ENCODE data around the gene VDAC1. TPM values are rescaled to one million over a fixed set of nuclear protein-coding genes. Genes with fewer than 3 reads are reported as not detected.

The VDAC1 gene
- total RNA-seq, 2 donors from 2014 or later: 202 to 226 TPM

DNA sequence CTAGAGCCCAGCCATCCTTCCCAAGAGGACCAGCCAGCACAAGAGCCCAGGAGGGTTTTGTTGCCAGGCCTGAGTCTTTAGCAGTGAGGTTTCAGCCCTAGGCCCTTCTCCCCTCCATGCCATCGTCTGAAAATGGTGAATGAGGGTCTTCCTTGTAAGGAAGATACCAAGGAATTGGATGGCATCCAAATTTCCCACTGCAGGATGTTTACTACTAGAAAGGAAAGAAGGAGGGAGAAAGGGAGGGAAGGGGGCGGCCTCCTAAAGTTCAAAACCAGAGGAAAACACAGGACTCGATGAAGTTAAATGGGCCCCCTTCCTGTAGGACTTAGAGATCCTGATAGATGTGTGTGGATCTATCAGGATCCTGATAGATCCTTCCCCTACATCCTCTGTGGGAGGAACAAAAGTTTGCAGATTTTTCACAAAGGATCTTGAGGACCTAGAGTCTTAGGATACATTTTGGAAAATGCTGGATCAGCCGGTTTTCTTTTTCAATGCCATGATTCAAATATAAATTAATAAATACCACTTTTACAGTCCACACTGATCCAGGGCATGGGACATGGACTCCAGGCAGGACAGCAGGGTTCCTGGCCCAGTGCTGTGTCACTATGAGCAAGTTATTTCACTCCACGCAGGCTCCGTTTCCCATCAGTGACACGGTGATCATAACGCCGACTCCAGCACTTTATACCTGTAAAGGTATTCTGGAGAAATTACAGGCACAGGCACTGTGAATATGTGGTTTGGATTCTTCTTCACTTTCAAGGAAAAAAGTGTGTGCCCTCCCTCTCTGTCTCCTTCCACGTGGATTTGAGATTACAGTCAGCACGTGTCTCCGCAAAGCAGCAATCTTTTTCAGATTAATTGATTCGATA lies 77.2 kb downstream of the VDAC1 start:
- Mint-ChIP-seq H3K27me3 (ENCODE audit: insufficient read depth) (no peaks in the 10 kb centered on the region), H3K36me3 (ENCODE audit: low read depth) (no peaks in the 10 kb centered on the region)
- no peak for DNase-seq

DNA sequence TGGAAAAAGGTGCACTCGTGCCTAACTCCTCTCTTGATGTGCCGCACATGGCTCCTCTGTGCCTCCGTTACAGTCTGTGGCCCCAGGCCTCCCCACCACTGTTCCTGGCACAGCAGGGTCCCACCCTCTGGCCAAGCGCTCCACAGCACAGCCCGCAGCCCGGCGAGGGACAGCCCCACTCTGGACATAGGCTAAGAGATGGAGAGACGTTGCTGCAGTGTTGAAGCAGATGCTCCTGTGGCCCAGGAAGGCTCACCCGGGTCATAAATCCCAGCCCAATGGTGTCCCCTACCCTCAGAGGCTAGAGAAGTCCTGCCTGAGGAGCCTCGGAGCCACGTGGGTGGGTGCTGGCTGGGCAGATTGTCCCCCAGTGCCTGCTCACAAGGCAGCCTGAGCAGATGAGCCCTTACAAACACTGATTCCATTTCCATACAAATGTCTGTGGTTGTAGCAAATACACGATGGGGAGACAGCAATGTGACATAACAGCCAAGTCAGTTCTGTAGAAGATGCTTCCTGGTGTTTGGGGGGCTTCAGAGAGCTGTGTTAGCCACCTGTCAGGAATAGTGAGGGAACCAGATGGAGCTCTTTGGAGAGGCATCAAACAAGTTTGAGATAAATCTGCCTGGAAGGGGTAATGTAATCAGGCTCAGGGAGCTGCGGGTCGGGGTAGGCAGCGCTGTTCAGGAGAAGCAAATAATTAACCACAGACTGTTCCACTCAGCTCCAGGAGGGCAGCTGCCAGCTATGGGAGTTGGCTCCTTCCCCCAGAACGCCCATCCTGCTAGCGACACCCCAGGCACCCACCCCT lies 78.1 kb downstream of the VDAC1 start:
- no peak overlapping the region for H3K4me3 ChIP-seq (ENCODE audit: low read length)
- no peak overlapping the region for H3K9ac ChIP-seq (ENCODE audit: extremely low read depth, low read length, poor library complexity, severe bottlenecking)
- H3K4me3 Mint-ChIP-seq: no peak overlapping the region
- H3K36me3 ChIP-seq (ENCODE audit: control insufficient read depth, insufficient read depth, low read length): no peaks in the 10 kb centered on the region
- H3K4me1 Mint-ChIP-seq: peaks cover 25% of the 10 kb centered on the region
- H3K27ac ChIP-seq (ENCODE audit: low read depth, low read length): no peak overlapping the region
- H3K4me1 ChIP-seq (ENCODE audit: control insufficient read depth, insufficient read depth, low read length): no peaks in the 10 kb centered on the region
- no peaks in the 10 kb centered on the region for H3K9me3 ChIP-seq (ENCODE audit: control insufficient read depth, low read length)
- no peaks in the 10 kb centered on the region for H3K27me3 Mint-ChIP-seq (ENCODE audit: insufficient read depth)
- H3K36me3 Mint-ChIP-seq (ENCODE audit: low read depth): no peaks in the 10 kb centered on the region
- no peaks in the 10 kb centered on the region for H3K27me3 ChIP-seq (ENCODE audit: control insufficient read depth, insufficient read depth, low read length, poor library complexity, severe bottlenecking)
- DNase-seq: no peak
- H3K27ac Mint-ChIP-seq: no peak overlapping the region
- WGBS, 2 experiments (ENCODE audit: insufficient coverage in 1 of 2, insufficient read length in 1 of 2): 90 to 97% methylated on average over 12 to 17 of the region's 17 CpGs
- no peaks in the 10 kb centered on the region for H3K9me3 Mint-ChIP-seq
- no peak for TF ChIP-seq CTCF (conservative IDR thresholded peaks at IDR 0.05)

More for the DNA sequence above, 77.2 kb downstream of the VDAC1 start:
- no peak overlapping the region for H3K4me3 ChIP-seq (ENCODE audit: low read length)
- WGBS, 2 experiments (ENCODE audit: insufficient coverage in 1 of 2, insufficient read length in 1 of 2): 91 to 96% methylated on average over 11 to 13 of the region's 13 CpGs
- H3K4me1 Mint-ChIP-seq: peaks cover 25% of the 10 kb centered on the region
- no peaks in the 10 kb centered on the region for H3K9me3 ChIP-seq (ENCODE audit: control insufficient read depth, low read length)
- no peak overlapping the region for H3K4me3 Mint-ChIP-seq
- no peak overlapping the region for H3K27ac ChIP-seq (ENCODE audit: low read depth, low read length)
- H3K27ac Mint-ChIP-seq: no peak overlapping the region
- H3K9ac ChIP-seq (ENCODE audit: extremely low read depth, low read length, poor library complexity, severe bottlenecking): no peak overlapping the region
- no peaks in the 10 kb centered on the region for H3K9me3 Mint-ChIP-seq
- no peaks in the 10 kb centered on the region for H3K36me3 ChIP-seq (ENCODE audit: control insufficient read depth, insufficient read depth, low read length)
- no peak for TF ChIP-seq CTCF (conservative IDR thresholded peaks at IDR 0.05)
- H3K4me1 ChIP-seq (ENCODE audit: control insufficient read depth, insufficient read depth, low read length): no peaks in the 10 kb centered on the region
- no peaks in the 10 kb centered on the region for H3K27me3 ChIP-seq (ENCODE audit: control insufficient read depth, insufficient read depth, low read length, poor library complexity, severe bottlenecking)

DNA sequence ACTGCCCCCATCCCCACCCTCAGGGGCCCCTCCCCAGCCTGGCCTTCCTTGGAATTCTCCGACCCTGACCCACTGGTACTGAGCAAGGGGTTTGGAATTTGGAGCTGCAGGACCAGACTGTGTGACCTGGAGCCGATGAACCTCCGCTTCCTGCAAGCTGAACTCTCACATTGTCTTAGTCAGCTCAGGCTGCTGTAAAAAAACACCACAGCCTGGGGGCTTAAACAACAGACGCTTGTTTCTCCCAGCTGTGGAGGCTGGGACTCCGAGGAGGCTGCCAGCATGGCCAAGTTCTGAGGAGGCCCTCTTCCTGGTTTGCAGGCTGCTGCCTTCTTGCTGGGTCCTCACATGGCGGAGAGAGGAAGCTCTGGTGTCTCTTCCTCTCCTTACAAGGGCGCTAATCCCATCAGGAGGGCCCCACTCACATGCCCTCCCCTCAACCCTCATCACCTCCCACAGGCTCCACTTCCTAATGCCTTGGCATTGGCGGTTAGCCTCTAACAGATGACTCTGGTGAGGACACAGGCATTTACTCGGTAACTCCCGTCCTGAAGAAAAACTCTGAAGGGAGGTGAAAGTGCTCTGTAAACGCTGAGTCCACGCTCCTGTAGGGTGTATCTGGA lies 78.8 kb downstream of the VDAC1 start:
- H3K9me3 Mint-ChIP-seq: no peaks in the 10 kb centered on the region
- H3K4me3 ChIP-seq (ENCODE audit: low read length): no peak overlapping the region
- no peak overlapping the region for H3K4me3 Mint-ChIP-seq
- H3K36me3 ChIP-seq (ENCODE audit: control insufficient read depth, insufficient read depth, low read length): no peaks in the 10 kb centered on the region
- peaks cover 25% of the 10 kb centered on the region for H3K4me1 Mint-ChIP-seq
- H3K27ac Mint-ChIP-seq: no peak overlapping the region
- no peak for TF ChIP-seq CTCF (conservative IDR thresholded peaks at IDR 0.05)
- H3K27me3 ChIP-seq (ENCODE audit: control insufficient read depth, insufficient read depth, low read length, poor library complexity, severe bottlenecking): no peaks in the 10 kb centered on the region
- no peaks in the 10 kb centered on the region for H3K27me3 Mint-ChIP-seq (ENCODE audit: insufficient read depth)
- no peaks in the 10 kb centered on the region for H3K36me3 Mint-ChIP-seq (ENCODE audit: low read depth)
- no peak for DNase-seq
- no peak overlapping the region for H3K27ac ChIP-seq (ENCODE audit: low read depth, low read length)
- no peak overlapping the region for H3K9ac ChIP-seq (ENCODE audit: extremely low read depth, low read length, poor library complexity, severe bottlenecking)
- no peaks in the 10 kb centered on the region for H3K4me1 ChIP-seq (ENCODE audit: control insufficient read depth, insufficient read depth, low read length)
- no peaks in the 10 kb centered on the region for H3K9me3 ChIP-seq (ENCODE audit: control insufficient read depth, low read length)
- WGBS, 2 experiments (ENCODE audit: insufficient coverage in 1 of 2, insufficient read length in 1 of 2): 92 to 93% methylated on average over 9 to 12 of the region's 12 CpGs
